Omental fat pad (tissue), 4 donors: ENCODE results near the gene CBX3. TPM values are rescaled to one million over a fixed set of nuclear protein-coding genes. Genes with fewer than 3 reads are reported as not detected.
"Not testable (repeated sequence)": the region's sequence is repeated elsewhere in the genome, so short reads cannot be mapped to it uniquely, and the experiment has no call there.

ENCODE experiments used
- ATAC-seq: fragments of 150-250 bp; one replicate; pipeline ENCODE4 v1.9.1; 2016; ENCODE audit warnings: mild to moderate bottlenecking, moderate library complexity; ENCODE audit not compliant: low FRiP score
- DNase-seq: peaks from one replicate; pipeline ENCODE4 v3.0.0-alpha.2; 2019; ENCODE audit warnings: low spot score
- total RNA-seq, 4 donors: library from RNA; depleted of rRNA; stranded (reverse); fragments of >200 nt; gene quantifications; one replicate each; pipeline ENCODE4 v1.1.0, GENCODE V29; 2016
- TF ChIP-seq, protein P1 (sequence below), 3 donors: fragments of 450-650 bp; IDR thresholded peaks; one replicate each; pipeline ENCODE4 v1.5.1; 2016 to 2017; ENCODE audit warnings: antibody characterized with exemption in 3 of 3, mild to moderate bottlenecking in 3 of 3, moderate library complexity in 2 of 3

The CBX3 gene
- total RNA-seq, 4 donors from 2014 or later, result 60.1 to 111 (median 87.4) TPM

- TF ChIP-seq, protein P1, sequence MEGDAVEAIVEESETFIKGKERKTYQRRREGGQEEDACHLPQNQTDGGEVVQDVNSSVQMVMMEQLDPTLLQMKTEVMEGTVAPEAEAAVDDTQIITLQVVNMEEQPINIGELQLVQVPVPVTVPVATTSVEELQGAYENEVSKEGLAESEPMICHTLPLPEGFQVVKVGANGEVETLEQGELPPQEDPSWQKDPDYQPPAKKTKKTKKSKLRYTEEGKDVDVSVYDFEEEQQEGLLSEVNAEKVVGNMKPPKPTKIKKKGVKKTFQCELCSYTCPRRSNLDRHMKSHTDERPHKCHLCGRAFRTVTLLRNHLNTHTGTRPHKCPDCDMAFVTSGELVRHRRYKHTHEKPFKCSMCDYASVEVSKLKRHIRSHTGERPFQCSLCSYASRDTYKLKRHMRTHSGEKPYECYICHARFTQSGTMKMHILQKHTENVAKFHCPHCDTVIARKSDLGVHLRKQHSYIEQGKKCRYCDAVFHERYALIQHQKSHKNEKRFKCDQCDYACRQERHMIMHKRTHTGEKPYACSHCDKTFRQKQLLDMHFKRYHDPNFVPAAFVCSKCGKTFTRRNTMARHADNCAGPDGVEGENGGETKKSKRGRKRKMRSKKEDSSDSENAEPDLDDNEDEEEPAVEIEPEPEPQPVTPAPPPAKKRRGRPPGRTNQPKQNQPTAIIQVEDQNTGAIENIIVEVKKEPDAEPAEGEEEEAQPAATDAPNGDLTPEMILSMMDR (IDR thresholded peaks at IDR 0.05), result no peak
- no peak for DNase-seq
- ATAC-seq, result no peak
These were observed 34.8 kb upstream of the CBX3 start for GRCh38 chr7:26166684-26167266.

GRCh38 chr7:26167303-26167934 is 34.1 kb upstream of the CBX3 start:
- TF ChIP-seq, protein P1 (IDR thresholded peaks at IDR 0.05), result no peak
- ATAC-seq (no peak), DNase-seq (no peak)

GRCh38 chr7:26168458-26169023 is 33.0 kb upstream of the CBX3 start:
- DNase-seq (no peak), ATAC-seq (no peak)
- TF ChIP-seq, protein P1 (IDR thresholded peaks at IDR 0.05), result no peak

- no peak for ATAC-seq
- TF ChIP-seq, protein P1 (IDR thresholded peaks at IDR 0.05), result no peak
- DNase-seq, result no peak
These were observed 32.3 kb upstream of the CBX3 start for GRCh38 chr7:26169271-26169670.

DNA sequence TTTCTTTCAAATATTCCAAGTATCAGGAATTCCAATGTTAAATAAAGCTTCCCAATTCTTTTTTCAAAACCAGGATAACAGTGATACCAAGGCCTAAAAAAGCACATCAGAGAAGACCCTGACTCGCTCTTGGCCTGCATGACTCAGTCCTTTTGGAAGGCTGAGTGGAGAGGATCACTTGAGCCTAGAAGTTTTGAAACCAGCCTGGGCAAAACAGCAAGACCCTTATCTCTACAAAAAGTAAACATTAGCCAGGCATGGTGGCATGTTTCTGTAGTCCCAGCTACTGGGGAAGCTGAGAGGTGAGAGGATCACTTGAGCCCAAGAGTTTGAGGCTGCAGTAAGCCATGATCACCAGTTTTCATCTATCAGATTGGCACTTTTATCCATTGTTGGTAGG is 30.9 kb upstream of the CBX3 start:
- TF ChIP-seq, protein P1 (IDR thresholded peaks at IDR 0.05), result no peak
- DNase-seq, result no peak
- ATAC-seq, result no peak

DNA sequence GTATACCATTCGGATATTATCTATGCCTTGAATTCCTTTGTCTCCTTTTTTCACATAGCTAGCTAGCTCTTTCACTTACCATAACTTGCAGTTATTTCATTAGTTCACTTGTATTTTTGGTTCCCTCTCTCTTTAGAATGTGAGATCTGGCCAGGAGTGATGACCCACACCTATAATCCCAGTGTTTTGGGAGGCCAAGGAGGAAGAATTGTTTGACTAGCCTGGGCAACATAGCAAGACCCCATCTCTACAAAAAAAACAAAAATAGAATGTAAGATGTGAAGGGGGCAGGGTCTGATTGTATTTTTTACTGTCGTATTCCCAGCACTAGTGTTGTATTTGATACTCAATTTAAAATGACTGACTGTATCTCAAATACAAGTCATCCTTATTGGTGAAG is 29.9 kb upstream of the CBX3 start:
- DNase-seq (no peak), ATAC-seq (no peak)
- TF ChIP-seq, protein P1 (IDR thresholded peaks at IDR 0.05), result no peak

- ATAC-seq (no peak), DNase-seq (no peak)
- TF ChIP-seq, protein P1 (IDR thresholded peaks at IDR 0.05), result no peak
These were observed 29.5 kb upstream of the CBX3 start for GRCh38 chr7:26172048-26172447.

DNA sequence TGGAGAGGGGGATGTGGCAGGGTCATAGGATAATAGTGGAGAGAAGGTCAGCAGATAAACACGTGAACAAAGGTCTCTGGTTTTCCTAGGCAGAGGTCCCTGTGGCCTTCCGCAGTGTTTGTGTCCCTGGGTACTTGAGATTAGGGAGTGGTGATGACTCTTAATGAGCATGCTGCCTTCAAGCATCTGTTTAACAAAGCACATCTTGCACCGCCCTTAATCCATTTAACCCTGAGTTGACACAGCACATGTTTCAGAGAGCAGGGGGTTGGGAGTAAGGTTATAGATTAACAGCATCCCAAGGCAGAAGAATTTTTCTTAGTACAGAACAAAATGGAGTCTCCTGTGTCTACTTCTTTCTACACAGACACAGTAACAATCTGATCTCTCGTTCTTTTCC is 25.6 kb upstream of the CBX3 start:
- DNase-seq, ATAC-seq: not testable (repeated sequence)

DNA sequence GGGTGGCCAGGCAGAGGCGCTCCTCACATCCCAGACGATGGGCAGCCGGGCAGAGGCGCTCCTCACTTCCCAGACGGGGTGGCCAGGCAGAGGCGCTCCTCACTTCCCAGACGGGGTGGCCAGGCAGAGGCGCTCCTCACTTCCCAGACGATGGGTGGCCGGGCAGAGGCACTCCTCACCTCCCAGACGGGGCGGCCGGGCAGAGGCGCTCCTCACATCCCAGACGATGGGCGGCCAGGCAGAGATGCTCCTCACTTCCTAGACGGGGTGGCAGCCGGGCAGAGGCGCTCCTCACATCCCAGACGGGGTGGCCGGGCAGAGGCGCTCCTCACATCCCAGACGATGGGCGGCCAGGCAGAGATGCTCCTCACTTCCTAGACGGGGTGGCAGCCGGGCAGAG is 24.8 kb upstream of the CBX3 start:
- ATAC-seq, DNase-seq: not testable (repeated sequence)

GRCh38 chr7:26177269-26177668 is 24.3 kb upstream of the CBX3 start:
- DNase-seq, ATAC-seq: not testable (repeated sequence)
